Measurements from ENCODE around the gene LHFPL3.

DNA sequence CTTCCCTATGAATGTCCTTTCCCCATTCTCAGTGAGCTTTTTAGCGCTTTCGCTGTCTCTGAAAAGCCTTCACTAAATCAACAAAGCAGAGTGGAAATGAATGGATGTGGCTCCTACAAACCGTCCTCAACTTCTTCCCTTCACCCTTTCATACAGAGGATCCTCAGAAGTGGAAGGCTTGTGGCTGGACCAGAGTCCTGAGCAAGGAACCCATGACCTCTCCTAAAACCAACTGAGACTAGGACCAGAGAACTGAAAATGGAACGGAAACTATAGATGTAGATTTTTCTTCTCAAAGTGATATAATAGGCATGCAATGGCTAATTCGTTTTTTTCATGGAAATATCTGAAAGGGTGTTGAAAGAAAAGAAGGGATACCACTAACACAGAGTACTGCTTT lies 122.5 kb downstream of the LHFPL3 start:
- TF ChIP-seq, protein P1, sequence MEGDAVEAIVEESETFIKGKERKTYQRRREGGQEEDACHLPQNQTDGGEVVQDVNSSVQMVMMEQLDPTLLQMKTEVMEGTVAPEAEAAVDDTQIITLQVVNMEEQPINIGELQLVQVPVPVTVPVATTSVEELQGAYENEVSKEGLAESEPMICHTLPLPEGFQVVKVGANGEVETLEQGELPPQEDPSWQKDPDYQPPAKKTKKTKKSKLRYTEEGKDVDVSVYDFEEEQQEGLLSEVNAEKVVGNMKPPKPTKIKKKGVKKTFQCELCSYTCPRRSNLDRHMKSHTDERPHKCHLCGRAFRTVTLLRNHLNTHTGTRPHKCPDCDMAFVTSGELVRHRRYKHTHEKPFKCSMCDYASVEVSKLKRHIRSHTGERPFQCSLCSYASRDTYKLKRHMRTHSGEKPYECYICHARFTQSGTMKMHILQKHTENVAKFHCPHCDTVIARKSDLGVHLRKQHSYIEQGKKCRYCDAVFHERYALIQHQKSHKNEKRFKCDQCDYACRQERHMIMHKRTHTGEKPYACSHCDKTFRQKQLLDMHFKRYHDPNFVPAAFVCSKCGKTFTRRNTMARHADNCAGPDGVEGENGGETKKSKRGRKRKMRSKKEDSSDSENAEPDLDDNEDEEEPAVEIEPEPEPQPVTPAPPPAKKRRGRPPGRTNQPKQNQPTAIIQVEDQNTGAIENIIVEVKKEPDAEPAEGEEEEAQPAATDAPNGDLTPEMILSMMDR (conservative IDR thresholded peaks at IDR 0.05): no peak
- TF ChIP-seq ZFX (IDR thresholded peaks at IDR 0.05): no peak

All from C4-2B (cell line).